ENCODE measurements around the gene RAD18.

GRCh38 chr3:8856721-8857120, 106.6 kb downstream of the RAD18 start:
- TF ChIP-seq CTCF (IDR thresholded peaks at IDR 0.05; ENCODE audit: insufficient read depth, low read depth, low read length) (no peak), EZH2 (IDR thresholded peaks at IDR 0.05; ENCODE audit: insufficient read depth, low read length) (no peak)

All from astrocyte (in vitro differentiated cells and primary cell).